IPS DF 6.9 (cell line): ENCODE results near the gene SLC26A3.

Experiments
- DNase-seq: peaks from one replicate; pipeline ENCODE4 v3.0.0-alpha.2; 2013; ENCODE audit warnings: low read depth, low spot score
- H3K27ac ChIP-seq: one replicate; pipeline ENCODE4 v1.5.1; 2013; ENCODE audit warnings: low read length, control low read depth
- H3K27me3 ChIP-seq: 2 replicates; pipeline ENCODE4 v1.6.1; 2013; ENCODE audit warnings: mild to moderate bottlenecking, low read length; ENCODE audit not compliant: control insufficient read depth, insufficient read depth
- H3K36me3 ChIP-seq: 2 replicates; pipeline ENCODE4 v1.6.1; 2013; ENCODE audit warnings: low read length; ENCODE audit not compliant: control insufficient read depth, insufficient read depth
- H3K4me1 ChIP-seq: 2 replicates; pipeline ENCODE4 v1.6.1; 2013; ENCODE audit warnings: low read length; ENCODE audit not compliant: control insufficient read depth, insufficient read depth
- H3K4me3 ChIP-seq: 2 replicates; pipeline ENCODE4 v1.5.1; 2013; ENCODE audit warnings: mild to moderate bottlenecking, low read length
- H3K9me3 ChIP-seq: 2 replicates; pipeline ENCODE4 v1.6.1; 2013; ENCODE audit warnings: low read length, inconsistent platforms; ENCODE audit not compliant: control insufficient read depth, insufficient read depth
- WGBS: extraction: QIAGEN DNeasy Blood & Tissue Kit; methylation state at CpG from one replicate; pipeline ENCODE4 v1.1.7; 2013; ENCODE audit warnings: mixed read lengths, missing lambda C conversion rate; ENCODE audit not compliant: insufficient read length, insufficient coverage; 5-methylcytosine and 5-hydroxymethylcytosine counted together

SLC26A3 gene

GRCh38 chr7:107788662-107789061, 14.4 kb downstream of the SLC26A3 start:
- H3K36me3 ChIP-seq = no peaks in the 10 kb centered on the region
- WGBS = no CpG with 5 or more reads among the region's 3 CpGs
- no peak for DNase-seq
- H3K27me3 ChIP-seq = no peaks in the 10 kb centered on the region
- no peak overlapping the region for H3K27ac ChIP-seq
- H3K4me3 ChIP-seq = no peak overlapping the region
- H3K4me1 ChIP-seq = peaks cover 1% of the 10 kb centered on the region; the same call in 1 of the 2 replicates
- no peaks in the 10 kb centered on the region for H3K9me3 ChIP-seq

DNA sequence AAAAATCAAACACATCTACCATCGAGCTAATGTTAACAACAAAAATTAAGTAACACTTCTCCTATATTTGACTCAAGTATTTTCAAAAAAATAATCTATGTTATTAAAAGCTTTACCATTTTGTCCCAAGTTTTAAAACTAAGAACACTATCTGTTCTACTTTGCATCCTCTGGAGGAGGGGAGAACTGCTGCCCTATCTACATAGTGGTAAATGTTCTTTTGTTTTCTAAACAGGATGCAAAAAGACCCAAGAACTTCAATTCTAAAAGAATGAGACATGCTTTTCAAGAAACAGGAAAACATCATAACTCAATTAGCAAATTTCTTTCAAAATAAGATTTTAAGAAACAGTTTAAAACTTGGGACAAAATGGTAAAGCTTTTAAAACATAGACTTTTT, 14.8 kb downstream of the SLC26A3 start:
- Histone ChIP-seq H3K36me3 (no peaks in the 10 kb centered on the region), H3K27ac (no peak overlapping the region), H3K4me3 (no peak overlapping the region), H3K27me3 (no peaks in the 10 kb centered on the region), H3K9me3 (no peaks in the 10 kb centered on the region), H3K4me1 (peaks cover 1% of the 10 kb centered on the region; the same call in 1 of the 2 replicates)
- 100% methylated on average over 1 of the region's 1 CpG for WGBS
- no peak for DNase-seq

- H3K4me1 ChIP-seq = peaks cover 1% of the 10 kb centered on the region; the same call in 1 of the 2 replicates
- H3K27ac ChIP-seq = no peak overlapping the region
- WGBS = no CpG with 5 or more reads among the region's 2 CpGs
- no peaks in the 10 kb centered on the region for H3K27me3 ChIP-seq
- no peaks in the 10 kb centered on the region for H3K36me3 ChIP-seq
- H3K9me3 ChIP-seq = no peaks in the 10 kb centered on the region
- no peak for DNase-seq
- no peak overlapping the region for H3K4me3 ChIP-seq
Measured at GRCh38 chr7:107785926-107786325, 17.1 kb downstream of the SLC26A3 start.

DNA sequence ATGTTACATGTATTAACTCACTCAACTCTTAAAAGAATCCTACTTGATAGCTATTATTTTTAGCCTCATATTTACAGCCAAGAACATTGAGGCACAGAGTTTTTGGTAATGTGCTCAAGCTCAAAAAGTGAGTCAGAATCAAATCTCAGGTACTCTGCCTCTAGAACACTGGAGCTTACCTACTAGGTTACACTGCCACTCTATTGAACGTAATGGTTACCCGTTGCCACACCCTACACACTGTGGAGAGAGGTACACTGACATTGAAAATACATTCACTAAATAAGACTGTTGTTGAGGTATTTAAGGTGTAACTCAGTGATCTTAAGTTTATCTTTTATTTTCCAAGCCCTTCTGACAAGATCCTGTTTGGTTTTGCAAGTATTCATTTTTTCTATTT, 17.9 kb downstream of the SLC26A3 start:
- no peak for DNase-seq
- H3K4me1 ChIP-seq = peaks cover 1% of the 10 kb centered on the region; the same call in 1 of the 2 replicates
- H3K27me3 ChIP-seq = no peaks in the 10 kb centered on the region
- H3K4me3 ChIP-seq = no peak overlapping the region
- H3K27ac ChIP-seq = no peak overlapping the region
- no peaks in the 10 kb centered on the region for H3K36me3 ChIP-seq
- WGBS = no CpG with 5 or more reads among the region's 2 CpGs
- H3K9me3 ChIP-seq = no peaks in the 10 kb centered on the region

GRCh38 chr7:107783648-107784047, 19.4 kb downstream of the SLC26A3 start:
- Histone ChIP-seq H3K27me3 (no peaks in the 10 kb centered on the region), H3K36me3 (no peaks in the 10 kb centered on the region), H3K4me3 (no peak overlapping the region), H3K27ac (no peak overlapping the region), H3K9me3 (no peaks in the 10 kb centered on the region), H3K4me1 (peaks cover 1% of the 10 kb centered on the region; the same call in 1 of the 2 replicates)
- DNase-seq = no peak
- no CpG with 5 or more reads among the region's 1 CpG for WGBS

DNA sequence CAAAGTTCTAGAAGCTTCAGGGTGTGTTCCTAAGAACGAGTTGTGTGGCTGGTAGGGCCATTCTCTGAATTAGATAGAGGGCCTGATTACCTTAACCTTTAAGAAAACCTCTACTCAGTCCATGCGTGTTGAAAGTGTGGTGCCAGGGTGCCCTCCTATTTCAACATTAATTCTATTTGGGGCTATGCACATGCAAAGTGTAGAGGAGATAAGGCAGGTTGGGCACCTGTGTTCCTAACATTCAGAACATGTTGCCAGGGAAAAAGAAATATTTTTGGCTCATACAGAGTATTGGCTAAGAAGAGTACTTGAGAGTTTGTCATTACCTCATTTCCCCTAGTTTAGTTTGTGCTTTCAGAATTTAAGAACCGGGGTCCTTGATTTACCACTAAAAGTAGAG, 20.6 kb downstream of the SLC26A3 start:
- no peaks in the 10 kb centered on the region for H3K9me3 ChIP-seq
- no peak overlapping the region for H3K27ac ChIP-seq
- DNase-seq = no peak
- H3K36me3 ChIP-seq = no peaks in the 10 kb centered on the region
- no CpG with 5 or more reads among the region's 3 CpGs for WGBS
- no peaks in the 10 kb centered on the region for H3K4me1 ChIP-seq
- no peak overlapping the region for H3K4me3 ChIP-seq
- no peaks in the 10 kb centered on the region for H3K27me3 ChIP-seq

GRCh38 chr7:107779647-107780099, 23.4 kb downstream of the SLC26A3 start:
- Histone ChIP-seq H3K9me3 (no peaks in the 10 kb centered on the region), H3K27ac (no peak overlapping the region), H3K36me3 (no peaks in the 10 kb centered on the region), H3K4me1 (no peaks in the 10 kb centered on the region), H3K4me3 (no peak overlapping the region), H3K27me3 (no peaks in the 10 kb centered on the region)
- no CpG with 5 or more reads among the region's 6 CpGs for WGBS
- no peak for DNase-seq

DNA sequence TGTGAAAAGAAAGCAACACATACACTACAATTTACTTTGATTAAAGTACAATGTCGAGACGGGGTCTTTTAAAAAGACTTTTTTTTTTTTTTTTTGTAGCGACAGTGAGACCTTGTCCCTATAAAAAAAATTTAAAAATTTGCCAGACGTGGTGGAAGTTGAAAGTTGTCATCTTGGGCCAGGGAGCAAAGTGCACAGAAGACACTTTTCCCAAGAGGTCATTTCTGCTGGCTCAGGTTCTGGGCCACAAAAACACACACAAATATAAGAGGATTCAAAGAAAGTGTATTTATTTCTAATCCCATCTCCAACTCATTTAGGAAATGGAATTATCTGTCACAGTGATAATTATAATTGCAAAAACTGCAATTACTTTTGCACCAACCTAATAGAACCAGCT, 24.7 kb downstream of the SLC26A3 start:
- Histone ChIP-seq H3K27me3 (no peaks in the 10 kb centered on the region), H3K27ac (no peak overlapping the region), H3K4me3 (no peak overlapping the region), H3K36me3 (no peaks in the 10 kb centered on the region), H3K9me3 (no peaks in the 10 kb centered on the region), H3K4me1 (no peaks in the 10 kb centered on the region)
- WGBS = no CpG with 5 or more reads among the region's 4 CpGs
- no peak for DNase-seq

- no peak overlapping the region for H3K27ac ChIP-seq
- DNase-seq = no peak
- no peaks in the 10 kb centered on the region for H3K9me3 ChIP-seq
- no peaks in the 10 kb centered on the region for H3K27me3 ChIP-seq
- H3K36me3 ChIP-seq = no peaks in the 10 kb centered on the region
- WGBS = no CpG with 5 or more reads among the region's 3 CpGs
- no peak overlapping the region for H3K4me3 ChIP-seq
- H3K4me1 ChIP-seq = no peaks in the 10 kb centered on the region
Measured at GRCh38 chr7:107777702-107778101, 25.3 kb downstream of the SLC26A3 start.

DNA sequence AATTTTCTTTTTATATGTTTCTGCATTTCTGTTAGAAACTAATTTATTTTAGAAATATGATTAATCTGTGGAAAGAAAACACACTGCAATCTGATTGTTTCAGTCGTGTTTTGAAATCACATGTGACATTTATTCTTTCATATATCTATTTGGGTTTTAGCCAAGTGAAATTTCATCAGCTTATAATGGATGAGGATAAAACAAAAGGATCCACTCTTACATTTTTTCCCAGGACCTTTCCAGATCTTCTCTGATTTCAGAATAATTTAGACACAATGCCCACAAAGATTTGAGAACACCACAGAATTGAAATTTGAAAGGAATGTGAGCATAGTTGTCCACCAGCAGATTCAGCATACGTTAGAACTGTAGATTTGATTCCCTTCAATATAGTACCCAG, 30.0 kb downstream of the SLC26A3 start:
- no peak overlapping the region for H3K4me3 ChIP-seq
- DNase-seq = no peak
- H3K36me3 ChIP-seq = no peaks in the 10 kb centered on the region
- H3K27ac ChIP-seq = no peak overlapping the region
- no CpG with 5 or more reads among the region's 2 CpGs for WGBS
- no peaks in the 10 kb centered on the region for H3K9me3 ChIP-seq
- H3K4me1 ChIP-seq = no peaks in the 10 kb centered on the region
- H3K27me3 ChIP-seq = no peaks in the 10 kb centered on the region

DNA sequence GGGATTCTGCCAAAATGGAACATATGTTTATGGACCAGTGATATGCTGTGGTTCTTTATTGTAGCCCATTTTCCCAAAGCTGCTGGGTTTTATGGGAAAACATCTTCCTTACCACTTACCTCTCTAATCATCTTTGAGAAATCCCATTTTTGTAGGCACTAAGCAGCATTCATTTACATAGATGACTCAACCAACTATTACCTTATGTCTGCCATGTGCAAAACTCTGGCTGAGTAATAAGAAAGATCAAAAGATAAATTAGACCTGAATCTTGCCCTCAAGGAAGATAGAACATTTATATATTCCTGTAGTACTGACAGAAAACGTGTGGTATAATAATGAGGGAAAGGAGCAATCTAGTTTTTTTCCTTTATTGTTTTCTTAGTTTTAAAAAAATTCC, 34.8 kb downstream of the SLC26A3 start:
- Histone ChIP-seq H3K27me3 (no peaks in the 10 kb centered on the region), H3K27ac (no peak overlapping the region), H3K9me3 (no peaks in the 10 kb centered on the region), H3K4me1 (no peaks in the 10 kb centered on the region), H3K36me3 (no peaks in the 10 kb centered on the region), H3K4me3 (no peak overlapping the region)
- WGBS = no CpG with 5 or more reads among the region's 1 CpG
- no peak for DNase-seq
